Endometrial microvascular endothelial cells (primary cell): ENCODE measurements around the gene NRN1. TPM values are rescaled to one million over a fixed set of nuclear protein-coding genes. Genes with fewer than 3 reads are reported as not detected.
"Not testable (repeated sequence)": the region's sequence is repeated elsewhere in the genome, so short reads cannot be mapped to it uniquely, and the experiment has no call there.

ENCODE experiments used
- in situ Hi-C: cut with HindIII; loops from 2 replicates; pipeline ENCODE4 v1.10.0; 2017; ENCODE audit warnings: low sequenced_read_pairs, low pct_unique_long_range_greater_than_20kb; ENCODE audit errors: inconsistent ontology term
- total RNA-seq: library from RNA; depleted of rRNA; stranded (reverse); fragments of >200 nt; gene quantifications from one replicate; pipeline ENCODE4 v1.2.3, GENCODE V29; 2015; ENCODE audit errors: inconsistent ontology term

The NRN1 gene
- 30.0 TPM for total RNA-seq

- in situ Hi-C loops = no loop called here
Observed at GRCh38 chr6:6006428-6007365, at the start of gene NRN1. TSS of gene NRN1 (minus strand) at chr6:6006925. CDS start at chr6:6006749, 176 bp downstream.

GRCh38 chr6:6052216-6052615, 45.5 kb upstream of the NRN1 start:
- in situ Hi-C loops = no loop called here

- in situ Hi-C loops = no loop called here
Observed at GRCh38 chr6:6046716-6047115, 40.0 kb upstream of the NRN1 start.

GRCh38 chr6:6039946-6040509, 33.3 kb upstream of the NRN1 start:
- in situ Hi-C loops = no loop called here

- in situ Hi-C loops = no loop called here
Observed at GRCh38 chr6:6037179-6037578, 30.5 kb upstream of the NRN1 start.

GRCh38 chr6:6033858-6034257, 27.1 kb upstream of the NRN1 start:
- in situ Hi-C loops = no loop called here

GRCh38 chr6:6026513-6027205, 19.9 kb upstream of the NRN1 start:
- in situ Hi-C loops = no loop called here

- in situ Hi-C loops = no loop called here
Observed at GRCh38 chr6:6025736-6026135, 19.0 kb upstream of the NRN1 start.

GRCh38 chr6:6024220-6024619, 17.5 kb upstream of the NRN1 start:
- in situ Hi-C loops = no loop called here

- in situ Hi-C loops = not testable (repeated sequence)
Observed at GRCh38 chr6:6022841-6023240, 16.1 kb upstream of the NRN1 start.

GRCh38 chr6:6008648-6009421, 2.1 kb upstream of the NRN1 start:
- in situ Hi-C loops = no loop called here

- in situ Hi-C loops = no loop called here
Observed at GRCh38 chr6:6008089-6008647, 1.4 kb upstream of the NRN1 start.

GRCh38 chr6:6007366-6008088, 802 bp upstream of the NRN1 start:
- in situ Hi-C loops = no loop called here

- in situ Hi-C loops = no loop called here
Observed at GRCh38 chr6:6006006-6006427, 708 bp downstream of the NRN1 start.

GRCh38 chr6:6005051-6006005, 1.4 kb downstream of the NRN1 start:
- in situ Hi-C loops = no loop called here

GRCh38 chr6:6004390-6004995, 2.2 kb downstream of the NRN1 start:
- in situ Hi-C loops = no loop called here
